Liver (tissue), 3 donors: ENCODE measurements around the gene ST6GALNAC3.

Experiments used
- CTCF ChIP-seq: fragments of 150-350 bp; IDR thresholded peaks from 2 replicates; pipeline ENCODE4 v1.5.1; 2017; ENCODE audit warnings: improper control_type of control experiment, low read depth, low read length; ENCODE audit not compliant: missing input control
- GABPA ChIP-seq, 2 donors: IDR thresholded peaks in 1 of 2; conservative IDR thresholded peaks in 1 of 2; 2 replicates each; pipeline ENCODE4 v1.6.1; 2016; ENCODE audit warnings: antibody characterized with exemption in 2 of 2, mild to moderate bottlenecking in 1 of 2, moderate library complexity in 1 of 2
- HNF4G ChIP-seq: IDR thresholded peaks from 2 replicates; pipeline ENCODE4 v1.6.1; 2016; ENCODE audit warnings: antibody characterized with exemption
- JUND ChIP-seq, 2 donors: IDR thresholded peaks; 2 replicates each; pipeline ENCODE4 v1.6.1; 2016; ENCODE audit warnings: antibody characterized with exemption in 2 of 2
- MAX ChIP-seq: IDR thresholded peaks from 2 replicates; pipeline ENCODE4 v1.6.1; 2016; ENCODE audit warnings: antibody characterized with exemption
- NR2F2 ChIP-seq: IDR thresholded peaks from 2 replicates; pipeline ENCODE4 v1.6.1; 2016; ENCODE audit warnings: antibody characterized with exemption
- RAD21 ChIP-seq, 2 donors: IDR thresholded peaks; 2 replicates each; pipeline ENCODE4 v1.6.1; 2016; ENCODE audit warnings: antibody characterized with exemption in 2 of 2, mild to moderate bottlenecking in 2 of 2
- RXRA ChIP-seq, 2 donors: IDR thresholded peaks; 2 replicates each; pipeline ENCODE4 v1.6.1; 2017 to 2018; ENCODE audit warnings: antibody characterized with exemption in 2 of 2, mild to moderate bottlenecking in 1 of 2
- SP1 ChIP-seq: IDR thresholded peaks from 2 replicates; pipeline ENCODE4 v1.6.1; 2018; ENCODE audit warnings: antibody characterized with exemption, mild to moderate bottlenecking
- TAF1 ChIP-seq: conservative IDR thresholded peaks from 2 replicates; pipeline ENCODE4 v1.6.1; 2016; ENCODE audit warnings: antibody characterized with exemption, mild to moderate bottlenecking
- YY1 ChIP-seq: IDR thresholded peaks from 2 replicates; pipeline ENCODE4 v1.6.1; 2016; ENCODE audit warnings: antibody characterized with exemption, mild to moderate bottlenecking
- ZBTB33 ChIP-seq: IDR thresholded peaks from 2 replicates; pipeline ENCODE4 v1.6.1; 2016; ENCODE audit warnings: antibody characterized with exemption
- TF ChIP-seq, protein P1 (sequence below): IDR thresholded peaks from 2 replicates; pipeline ENCODE4 v1.6.1; 2016; ENCODE audit warnings: antibody characterized with exemption
- TF ChIP-seq, protein P2 (sequence below): IDR thresholded peaks from 2 replicates; pipeline ENCODE4 v1.6.1; 2016; ENCODE audit warnings: antibody characterized with exemption, mild to moderate bottlenecking
- donor health status: healthy.
- donor health status: healthy.

- TF ChIP-seq CTCF (no peak), YY1 (no peak), ZBTB33 (no peak), MAX (no peak), HNF4G (no peak), NR2F2 (no peak), RAD21 (IDR thresholded peaks at IDR 0.05) (no peak), GABPA (IDR thresholded peaks at IDR 0.05 in 1 of 2, conservative IDR thresholded peaks at IDR 0.05 in 1 of 2) (no peak), SP1 (no peak), RXRA (IDR thresholded peaks at IDR 0.05) (no peak), JUND (IDR thresholded peaks at IDR 0.05) (no peak), TAF1 (no peak)
- TF ChIP-seq, protein P1, sequence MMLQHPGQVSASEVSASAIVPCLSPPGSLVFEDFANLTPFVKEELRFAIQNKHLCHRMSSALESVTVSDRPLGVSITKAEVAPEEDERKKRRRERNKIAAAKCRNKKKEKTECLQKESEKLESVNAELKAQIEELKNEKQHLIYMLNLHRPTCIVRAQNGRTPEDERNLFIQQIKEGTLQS, result no peak
- TF ChIP-seq, protein P2, sequence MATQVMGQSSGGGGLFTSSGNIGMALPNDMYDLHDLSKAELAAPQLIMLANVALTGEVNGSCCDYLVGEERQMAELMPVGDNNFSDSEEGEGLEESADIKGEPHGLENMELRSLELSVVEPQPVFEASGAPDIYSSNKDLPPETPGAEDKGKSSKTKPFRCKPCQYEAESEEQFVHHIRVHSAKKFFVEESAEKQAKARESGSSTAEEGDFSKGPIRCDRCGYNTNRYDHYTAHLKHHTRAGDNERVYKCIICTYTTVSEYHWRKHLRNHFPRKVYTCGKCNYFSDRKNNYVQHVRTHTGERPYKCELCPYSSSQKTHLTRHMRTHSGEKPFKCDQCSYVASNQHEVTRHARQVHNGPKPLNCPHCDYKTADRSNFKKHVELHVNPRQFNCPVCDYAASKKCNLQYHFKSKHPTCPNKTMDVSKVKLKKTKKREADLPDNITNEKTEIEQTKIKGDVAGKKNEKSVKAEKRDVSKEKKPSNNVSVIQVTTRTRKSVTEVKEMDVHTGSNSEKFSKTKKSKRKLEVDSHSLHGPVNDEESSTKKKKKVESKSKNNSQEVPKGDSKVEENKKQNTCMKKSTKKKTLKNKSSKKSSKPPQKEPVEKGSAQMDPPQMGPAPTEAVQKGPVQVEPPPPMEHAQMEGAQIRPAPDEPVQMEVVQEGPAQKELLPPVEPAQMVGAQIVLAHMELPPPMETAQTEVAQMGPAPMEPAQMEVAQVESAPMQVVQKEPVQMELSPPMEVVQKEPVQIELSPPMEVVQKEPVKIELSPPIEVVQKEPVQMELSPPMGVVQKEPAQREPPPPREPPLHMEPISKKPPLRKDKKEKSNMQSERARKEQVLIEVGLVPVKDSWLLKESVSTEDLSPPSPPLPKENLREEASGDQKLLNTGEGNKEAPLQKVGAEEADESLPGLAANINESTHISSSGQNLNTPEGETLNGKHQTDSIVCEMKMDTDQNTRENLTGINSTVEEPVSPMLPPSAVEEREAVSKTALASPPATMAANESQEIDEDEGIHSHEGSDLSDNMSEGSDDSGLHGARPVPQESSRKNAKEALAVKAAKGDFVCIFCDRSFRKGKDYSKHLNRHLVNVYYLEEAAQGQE, result no peak
Observed at GRCh38 chr1:76601465-76601864, 526.9 kb downstream of the ST6GALNAC3 start.
